Caco-2 (cell line): ENCODE data around the gene CDC16. TPM values are rescaled to one million over a fixed set of nuclear protein-coding genes. Genes with fewer than 3 reads are reported as not detected.

ENCODE experiments used
- BruUV-seq: library from RNA; stranded (reverse); fragments of 400-500 nt; replicated peaks from 2 replicates; lab custom pipeline; 2021; lab: Mats Ljungman, UMichigan
- CTCF ChIA-PET: fragments of 300-600 bp; sonication (Branson Sonifier 250); formaldehyde crosslinking; loops from one replicate; lab custom pipeline; 2022; ENCODE audit warnings: antibody characterized with exemption; lab: Charles Lee
- POLR2A ChIA-PET: fragments of 300-600 bp; sonication (Branson Sonifier 250); formaldehyde crosslinking; loops from one replicate; lab custom pipeline; 2022; ENCODE audit warnings: antibody characterized with exemption; lab: Charles Lee
- DNase-seq, 2 experiments: peaks; one replicate each; pipeline versions ENCODE4 v3.0.0 to v3.0.0-alpha.2; 2020 to 2022
- H3K27me3 ChIP-seq: replicated peaks from 2 replicates; pipeline ENCODE4 v1.6.0; 2011; ENCODE audit warnings: low read length; ENCODE audit not compliant: control insufficient read depth, insufficient read depth
- H3K36me3 ChIP-seq: 2 replicates; pipeline ENCODE4 v1.5.1; 2011; ENCODE audit warnings: low read length; ENCODE audit not compliant: control insufficient read depth, insufficient read depth
- H3K4me1 ChIP-seq: fragments of 250-450 bp; sonication (Bioruptor Pico); 2 replicates; pipeline ENCODE4 v1.5.1; 2020; ENCODE audit warnings: mild to moderate bottlenecking
- H3K4me3 ChIP-seq: 2 replicates; pipeline ENCODE4 v1.5.1; 2011; ENCODE audit warnings: low read depth, mild to moderate bottlenecking, control low read depth, low read length
- H3K9me3 ChIP-seq: fragments of 250-450 bp; sonication (Bioruptor Pico); 2 replicates; pipeline ENCODE4 v1.5.1; 2020; ENCODE audit warnings: mild to moderate bottlenecking, moderate library complexity
- H3K27ac Mint-ChIP-seq: one replicate; pipeline ENCODE4 v1.8.0; 2022; ENCODE audit warnings: mixed read lengths; ENCODE audit not compliant: unreplicated experiment
- H3K27me3 Mint-ChIP-seq: one replicate; pipeline ENCODE4 v1.8.0; 2022; ENCODE audit warnings: mixed read lengths; ENCODE audit not compliant: insufficient read depth, unreplicated experiment
- H3K36me3 Mint-ChIP-seq: one replicate; pipeline ENCODE4 v1.8.0; 2022; ENCODE audit warnings: mild to moderate bottlenecking, mixed read lengths; ENCODE audit not compliant: insufficient read depth, unreplicated experiment
- H3K4me1 Mint-ChIP-seq: one replicate; pipeline ENCODE4 v1.8.0; 2022; ENCODE audit warnings: low read depth, mixed read lengths; ENCODE audit not compliant: unreplicated experiment
- H3K4me3 Mint-ChIP-seq: one replicate; pipeline ENCODE4 v1.8.0; 2022; ENCODE audit warnings: mild to moderate bottlenecking, moderate library complexity, mixed read lengths; ENCODE audit not compliant: unreplicated experiment
- H3K9me3 Mint-ChIP-seq: one replicate; pipeline ENCODE4 v1.8.0; 2022; ENCODE audit warnings: mixed read lengths; ENCODE audit not compliant: unreplicated experiment
- CTCF ChIP-seq, 2 experiments: fragments of 200-600 bp in 1 of 2; IDR thresholded peaks; 1 replicate in 1 of 2; 2 replicates in 1 of 2; pipeline versions ENCODE4 v1.5.1 to v1.8.0; 2011 to 2022; ENCODE audit warnings: antibody characterized with exemption in 1 of 2, control low read depth in 1 of 2, inconsistent platforms in 1 of 2, low read depth in 1 of 2, low read length in 1 of 2, mild to moderate bottlenecking in 1 of 2, moderate library complexity in 1 of 2; ENCODE audit not compliant: insufficient read depth in 1 of 2, severe bottlenecking in 1 of 2, unreplicated experiment in 1 of 2
- intact Hi-C: fragments of 100-400 bp; cut with micrococcal nuclease; formaldehyde crosslinking; loops from one replicate; pipeline ENCODE4 v1.10.0; 2022; ENCODE audit not compliant: unreplicated experiment
- total RNA-seq: library from RNA; stranded (reverse); gene quantifications from 2 replicates; pipeline ENCODE4 v1.2.3, GENCODE V29; 2022

Gene CDC16
- total RNA-seq, 1 experiment from 2014 or later, result 80.5 TPM

DNA sequence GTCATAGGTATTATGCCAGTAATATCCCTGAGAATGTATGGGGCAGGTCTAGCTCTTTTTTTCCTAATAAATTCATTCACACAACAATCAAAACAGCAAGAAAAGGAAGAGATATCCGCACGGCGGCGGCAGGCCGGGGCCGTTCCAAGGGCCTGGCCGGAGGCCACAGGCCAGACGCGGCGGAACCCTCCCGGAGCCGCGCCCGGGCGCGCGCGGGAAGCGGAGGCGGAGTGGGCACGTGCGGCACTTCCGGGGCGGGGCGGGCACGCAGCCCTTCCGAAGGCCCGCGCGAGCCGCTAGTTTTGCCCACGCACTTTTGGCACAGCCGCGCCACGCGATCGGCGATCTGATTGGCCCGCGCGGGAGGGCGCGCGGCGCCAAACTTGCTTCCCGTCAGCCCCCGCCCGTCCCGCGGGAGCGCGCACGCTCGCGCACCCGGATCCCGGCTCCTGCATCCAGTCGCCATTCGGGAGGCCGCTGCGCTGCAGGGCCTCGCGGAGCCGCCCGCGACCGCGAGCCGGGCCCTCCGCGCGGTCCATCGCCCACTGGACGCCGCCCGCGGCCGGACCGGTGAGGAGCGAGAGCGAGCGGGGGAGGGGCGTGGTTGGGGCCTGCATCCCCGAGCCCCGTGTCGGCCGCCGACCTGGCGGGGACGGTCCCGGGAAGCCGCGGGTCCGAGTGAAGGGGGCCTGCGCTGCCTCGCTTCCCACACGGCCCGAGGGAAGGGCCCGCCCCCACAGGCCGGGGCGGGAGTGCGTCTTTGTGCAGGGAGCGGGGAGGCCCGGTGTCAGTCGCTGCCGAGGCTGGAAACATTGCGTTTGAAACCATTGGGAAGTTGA is 79.6 kb downstream of the CDC16 start, which contains the start of gene CHAMP1:
Gene CHAMP1, plus strand, starts transcription at position 430 of the 839 bp plus-strand sequence. CDS start 9,340 bp downstream, outside the sequence.
- peak within 1 kb of the TSS; percentile 68 for H3K4me3 ChIP-seq
- Mint-ChIP-seq H3K27me3 (no peaks in the 10 kb centered on the region), H3K9me3 (no peaks in the 10 kb centered on the region), H3K4me3 (peak within 1 kb of the TSS; percentile 88), H3K27ac (peak within 1 kb of the TSS; percentile 87), H3K36me3 (peaks cover 12% of the 10 kb centered on the region), H3K4me1 (peaks cover 22% of the 10 kb centered on the region)
- peak; percentile 96 to 98 for DNase-seq
- peaks cover 4% of the 10 kb centered on the region; the same call in 1 of the 2 replicates for H3K4me1 ChIP-seq
- no peaks in the 10 kb centered on the region for H3K27me3 ChIP-seq
- no peak for TF ChIP-seq CTCF (IDR thresholded peaks at IDR 0.05; ENCODE audit: insufficient read depth in 1 of 2, low read depth in 1 of 2, low read length in 1 of 2, severe bottlenecking in 1 of 2, unreplicated experiment in 1 of 2)
- CTCF ChIA-PET, result interaction anchor here (0.6 kb wide), 1 partner anchor 72 kb away, joined by 3 read pairs; no protein-coding TSS in a partner anchor
- no peaks in the 10 kb centered on the region for H3K36me3 ChIP-seq
- intact Hi-C loops, result loop anchor here (2.0 kb wide), 1 partner anchor 33 kb away; the partner anchor contains the start of gene UPF3A
- no TSS peak for BruUV-seq
- POLR2A ChIA-PET, result no interaction called here
- H3K9me3 ChIP-seq, result no peaks in the 10 kb centered on the region

GRCh38 chr13:114315074-114315785 is 80.5 kb downstream of the CDC16 start:
- Mint-ChIP-seq H3K4me1 (peaks cover 28% of the 10 kb centered on the region), H3K36me3 (peaks cover 22% of the 10 kb centered on the region), H3K27me3 (no peaks in the 10 kb centered on the region), H3K9me3 (no peaks in the 10 kb centered on the region), H3K27ac (peak overlapping the region; percentile 28), H3K4me3 (peak overlapping the region; percentile 88)
- ChIA-PET POLR2A (no interaction called here), CTCF (interaction anchor here (0.6 kb wide), 1 partner anchor 73 kb away, joined by 3 read pairs; no protein-coding TSS in a partner anchor)
- Histone ChIP-seq H3K9me3 (no peaks in the 10 kb centered on the region), H3K36me3 (no peaks in the 10 kb centered on the region; the same call in 1 of the 2 replicates), H3K4me3 (peak overlapping the region; percentile 68), H3K27me3 (no peaks in the 10 kb centered on the region), H3K4me1 (peaks cover 4% of the 10 kb centered on the region; the same call in 1 of the 2 replicates)
- DNase-seq, result no peak
- intact Hi-C loops, result loop anchor here (2.0 kb wide), 1 partner anchor 34 kb away; the partner anchor contains the start of gene UPF3A
- TF ChIP-seq CTCF (IDR thresholded peaks at IDR 0.05; ENCODE audit: insufficient read depth in 1 of 2, low read depth in 1 of 2, low read length in 1 of 2, severe bottlenecking in 1 of 2, unreplicated experiment in 1 of 2), result no peak
- TSS peak; percentile 66 for BruUV-seq

DNA sequence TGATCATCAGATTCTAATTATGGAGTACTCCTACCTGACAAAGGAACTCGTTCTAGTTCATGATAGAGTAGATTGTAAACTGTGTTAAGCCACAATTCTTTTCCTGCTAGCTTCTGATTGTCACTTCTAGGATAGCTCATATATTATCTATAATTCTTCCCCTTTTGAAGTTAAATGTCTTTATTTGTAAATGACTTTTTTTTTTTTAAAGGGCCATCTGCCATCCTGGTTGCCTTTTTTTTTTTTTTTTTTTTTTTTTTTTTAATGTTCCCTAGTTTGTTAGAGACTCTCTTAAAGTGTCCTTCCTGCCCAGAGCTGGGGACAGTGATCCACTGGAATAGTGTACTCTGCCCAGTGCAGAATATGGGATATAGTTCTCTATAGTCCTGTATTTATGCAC is 83.9 kb downstream of the CDC16 start:
- no peak for DNase-seq
- TF ChIP-seq CTCF (IDR thresholded peaks at IDR 0.05; ENCODE audit: insufficient read depth in 1 of 2, low read depth in 1 of 2, low read length in 1 of 2, severe bottlenecking in 1 of 2, unreplicated experiment in 1 of 2), result no peak
- no peak overlapping the region for H3K4me3 Mint-ChIP-seq
- Histone ChIP-seq H3K27me3 (no peaks in the 10 kb centered on the region), H3K9me3 (0 out of 2 replicates have a peak, but pooled peaks cover 2% of the 10 kb centered on the region), H3K4me1 (peaks cover 4% of the 10 kb centered on the region; the same call in 1 of the 2 replicates), H3K4me3 (no peak overlapping the region), H3K36me3 (no peaks in the 10 kb centered on the region; the same call in 1 of the 2 replicates)
- no peaks in the 10 kb centered on the region for H3K27me3 Mint-ChIP-seq
- ChIA-PET POLR2A (no interaction called here), CTCF (interaction anchor here (0.7 kb wide), 1 partner anchor 29 kb away, joined by 3 read pairs; no protein-coding TSS in a partner anchor)
- H3K36me3 Mint-ChIP-seq, result peaks cover 55% of the 10 kb centered on the region
- H3K4me1 Mint-ChIP-seq, result peaks cover 20% of the 10 kb centered on the region
- intact Hi-C loops, result no loop called here
- no peaks in the 10 kb centered on the region for H3K9me3 Mint-ChIP-seq
- no peak overlapping the region for H3K27ac Mint-ChIP-seq
- BruUV-seq, result no TSS peak
